Transverse colon (tissue), 4 donors: ENCODE measurements around the gene OMP. TPM values are rescaled to one million over a fixed set of nuclear protein-coding genes. Genes with fewer than 3 reads are reported as not detected.

Experiments used
- DNase-seq: peaks from one replicate; pipeline ENCODE4 v3.0.0-alpha.2; 2019
- H3K27ac ChIP-seq, 4 donors: fragments of 200-600 bp; sonication (generic); 2 replicates each; pipeline ENCODE4 v1.5.1; 2016 to 2018; ENCODE audit warnings: inconsistent platforms in 4 of 4
- H3K27me3 ChIP-seq: fragments of 200-600 bp; sonication (generic); 2 replicates; pipeline ENCODE4 v1.5.1; 2017; ENCODE audit warnings: inconsistent platforms
- H3K36me3 ChIP-seq, 4 donors: fragments of 200-600 bp; sonication (generic); 2 replicates each; pipeline ENCODE4 v1.5.1; 2017 to 2019; ENCODE audit warnings: inconsistent platforms in 4 of 4
- H3K4me1 ChIP-seq, 4 donors: fragments of 200-600 bp; sonication (generic); 2 replicates each; pipeline ENCODE4 v1.5.1; 2017 to 2020; ENCODE audit warnings: inconsistent platforms in 4 of 4
- H3K4me3 ChIP-seq, 4 donors: fragments of 200-600 bp; sonication (generic); 1 replicate in 1 of 4; 2 replicates in 3 of 4; pipeline versions ENCODE4 v1.5.1 to v1.6.1; 2017 to 2019; ENCODE audit warnings: inconsistent platforms in 4 of 4
- H3K9me3 ChIP-seq, 2 donors: fragments of 200-600 bp; sonication (generic); 2 replicates each; pipeline ENCODE4 v1.5.1; 2017 to 2019; ENCODE audit warnings: inconsistent platforms in 2 of 2
- EP300 ChIP-seq: sonication (generic); formaldehyde crosslinking; IDR thresholded peaks from one replicate; pipeline ENCODE4 v1.6.1; 2017; ENCODE audit warnings: antibody characterized with exemption, low read depth
- POLR2A ChIP-seq: fragments of 450-650 bp; IDR thresholded peaks from one replicate; pipeline ENCODE4 v1.6.1; 2016; ENCODE audit warnings: antibody characterized with exemption, mild to moderate bottlenecking, moderate library complexity
- POLR2AphosphoS5 ChIP-seq, 3 donors: sonication (generic); formaldehyde crosslinking; IDR thresholded peaks; one replicate each; pipeline ENCODE4 v1.6.1; 2016; ENCODE audit warnings: antibody characterized with exemption in 3 of 3
- WGBS, 2 donors: methylation state at CpG; one replicate each; pipeline ENCODE4 v1.1.5; 2018; ENCODE audit warnings: low coverage in 1 of 2; 5-methylcytosine and 5-hydroxymethylcytosine counted together
- in situ Hi-C, 4 donors: fragments of 200-750 bp; cut with MboI; loops; one replicate each; pipeline versions ENCODE4 v1.15.0 to v1.15.1; 2017; ENCODE audit warnings: low sequenced_read_pairs in 3 of 4, low pct_ligation_motif_present in 1 of 4, low pct_unique_long_range_greater_than_20kb in 1 of 4
- intact Hi-C: fragments of 100-400 bp; cut with DNase I; formaldehyde crosslinking; loops from one replicate; pipeline ENCODE4 v1.15.1; 2023; ENCODE audit warnings: low total_unique reads
- total RNA-seq, 4 donors: library from RNA; depleted of rRNA; stranded (reverse); fragments of >200 nt; gene quantifications; one replicate each; pipeline ENCODE4 v1.1.0, GENCODE V29; 2016
- TF ChIP-seq, protein P1 (sequence below), 5 experiments: fragments of 200-600 bp in 3 of 5; fragments of 450-650 bp in 2 of 5; sonication (generic) in 3 of 5; IDR thresholded peaks; 1 replicate in 2 of 5; 2 replicates in 3 of 5; pipeline ENCODE4 v1.5.1; 2016 to 2017; ENCODE audit warnings: antibody characterized with exemption in 5 of 5, inconsistent platforms in 3 of 5, mild to moderate bottlenecking in 2 of 5, moderate library complexity in 1 of 5

OMP gene
- total RNA-seq, 4 donors from 2014 or later, result 16.0 to 126 (median 49.4) TPM

- Histone ChIP-seq H3K27ac (no peak overlapping the region), H3K4me3 (no peak overlapping the region), H3K36me3 (no peaks in the 10 kb centered on the region), H3K27me3 (no peaks in the 10 kb centered on the region), H3K9me3 (no peaks in the 10 kb centered on the region), H3K4me1 (peaks cover 5 to 29% (median 20%) of the 10 kb centered on the region in 4 donors)
- DNase-seq, result no peak
- TF ChIP-seq, protein P1, sequence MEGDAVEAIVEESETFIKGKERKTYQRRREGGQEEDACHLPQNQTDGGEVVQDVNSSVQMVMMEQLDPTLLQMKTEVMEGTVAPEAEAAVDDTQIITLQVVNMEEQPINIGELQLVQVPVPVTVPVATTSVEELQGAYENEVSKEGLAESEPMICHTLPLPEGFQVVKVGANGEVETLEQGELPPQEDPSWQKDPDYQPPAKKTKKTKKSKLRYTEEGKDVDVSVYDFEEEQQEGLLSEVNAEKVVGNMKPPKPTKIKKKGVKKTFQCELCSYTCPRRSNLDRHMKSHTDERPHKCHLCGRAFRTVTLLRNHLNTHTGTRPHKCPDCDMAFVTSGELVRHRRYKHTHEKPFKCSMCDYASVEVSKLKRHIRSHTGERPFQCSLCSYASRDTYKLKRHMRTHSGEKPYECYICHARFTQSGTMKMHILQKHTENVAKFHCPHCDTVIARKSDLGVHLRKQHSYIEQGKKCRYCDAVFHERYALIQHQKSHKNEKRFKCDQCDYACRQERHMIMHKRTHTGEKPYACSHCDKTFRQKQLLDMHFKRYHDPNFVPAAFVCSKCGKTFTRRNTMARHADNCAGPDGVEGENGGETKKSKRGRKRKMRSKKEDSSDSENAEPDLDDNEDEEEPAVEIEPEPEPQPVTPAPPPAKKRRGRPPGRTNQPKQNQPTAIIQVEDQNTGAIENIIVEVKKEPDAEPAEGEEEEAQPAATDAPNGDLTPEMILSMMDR (IDR thresholded peaks at IDR 0.05), result peak in 4 of 5 experiments; percentile 16 to 41 (median 25)
- no peak for TF ChIP-seq POLR2AphosphoS5 (IDR thresholded peaks at IDR 0.05)
- 77 to 86% methylated on average over 2 to 5 of the region's 5 CpGs for WGBS, 2 donors
- intact Hi-C loops (no loop called here), in situ Hi-C loops (no loop called here)
Measured at GRCh38 chr11:77101043-77101537, 1.6 kb upstream of the OMP start.

DNA sequence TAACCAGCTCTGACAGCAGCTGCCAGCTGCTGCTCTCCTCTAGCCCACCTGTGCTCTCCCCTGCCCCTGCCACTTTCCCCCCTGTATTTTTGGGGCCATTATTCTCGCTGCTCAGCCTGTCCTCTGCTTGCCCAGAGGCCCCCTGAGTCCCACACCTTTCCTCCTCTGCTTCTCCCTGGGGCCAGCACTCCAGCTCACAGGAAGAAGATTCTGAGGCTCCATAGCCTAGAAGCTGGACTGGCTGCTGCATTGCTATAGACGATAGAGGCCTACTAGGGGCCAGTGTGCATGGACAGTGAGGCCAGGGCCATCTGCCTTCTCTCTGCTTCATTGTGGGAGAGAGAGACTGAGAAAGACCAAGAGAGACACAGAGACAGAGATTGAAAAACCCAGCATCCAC is 679 bp downstream of the OMP start:
- H3K4me3 ChIP-seq, result no peak overlapping the region
- no peaks in the 10 kb centered on the region for H3K9me3 ChIP-seq
- intact Hi-C loops, result no loop called here
- no peaks in the 10 kb centered on the region for H3K27me3 ChIP-seq
- in situ Hi-C loops, result no loop called here
- WGBS, 2 donors, result 55 to 78% methylated on average over 1 to 2 of the region's 2 CpGs
- DNase-seq, result no peak
- TF ChIP-seq POLR2AphosphoS5 (IDR thresholded peaks at IDR 0.05) (no peak), EP300 (no peak), POLR2A (no peak)
- TF ChIP-seq, protein P1 (IDR thresholded peaks at IDR 0.05), result no peak
- no peak overlapping the region for H3K27ac ChIP-seq
- H3K36me3 ChIP-seq, result no peaks in the 10 kb centered on the region
- peaks cover 14 to 38% (median 32%) of the 10 kb centered on the region in 4 donors for H3K4me1 ChIP-seq

- H3K36me3 ChIP-seq, result no peaks in the 10 kb centered on the region
- H3K27me3 ChIP-seq, result no peaks in the 10 kb centered on the region
- no peaks in the 10 kb centered on the region for H3K9me3 ChIP-seq
- H3K4me1 ChIP-seq, result peaks cover 20 to 47% (median 39%) of the 10 kb centered on the region in 4 donors
- no peak overlapping the region for H3K27ac ChIP-seq
- intact Hi-C loops (no loop called here), in situ Hi-C loops (no loop called here)
- 77% methylated on average over 7 of the region's 8 CpGs; no CpG with 5 or more reads in 1 of the 2 donors for WGBS, 2 donors
- no peak overlapping the region for H3K4me3 ChIP-seq
- TF ChIP-seq POLR2A (no peak), POLR2AphosphoS5 (IDR thresholded peaks at IDR 0.05) (no peak), EP300 (no peak)
- TF ChIP-seq, protein P1 (IDR thresholded peaks at IDR 0.05), result no peak
- DNase-seq, result no peak
Measured at GRCh38 chr11:77104727-77105126, 2.1 kb downstream of the OMP start.

DNA sequence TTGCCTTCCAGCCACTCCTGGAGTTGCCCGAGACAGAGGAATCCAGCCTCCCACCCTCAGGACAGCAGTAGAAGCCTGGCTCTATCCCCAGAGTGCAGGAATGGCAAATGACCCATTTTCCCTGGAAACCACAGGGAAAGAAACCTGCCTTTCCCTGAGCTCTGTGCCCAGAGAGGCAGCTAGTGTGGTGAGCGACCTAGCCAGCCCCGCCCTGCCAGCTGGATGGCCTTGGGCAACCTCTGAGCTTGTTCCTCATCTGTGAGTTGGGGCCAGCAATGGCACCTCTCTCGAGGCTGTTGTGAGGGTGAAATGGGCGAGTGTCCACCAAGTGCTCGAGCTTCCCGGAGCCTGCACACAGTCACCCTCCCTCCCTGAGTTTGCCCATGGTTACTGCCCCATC is 3.7 kb downstream of the OMP start:
- intact Hi-C loops, result no loop called here

More for the DNA sequence above, 3.7 kb downstream of the OMP start:
- Histone ChIP-seq H3K4me1 (peaks cover 20 to 54% (median 40%) of the 10 kb centered on the region in 4 donors), H3K4me3 (no peak overlapping the region), H3K27me3 (no peaks in the 10 kb centered on the region), H3K9me3 (no peaks in the 10 kb centered on the region), H3K27ac (peak overlapping the region; percentile 23 to 41 (median 32)), H3K36me3 (no peaks in the 10 kb centered on the region)
- 44 to 77% methylated on average over 3 to 7 of the region's 7 CpGs for WGBS, 2 donors
- in situ Hi-C loops, result no loop called here
- DNase-seq, result peak; percentile 54
- no peak for TF ChIP-seq POLR2A
- TF ChIP-seq, protein P1 (IDR thresholded peaks at IDR 0.05), result no peak
- TF ChIP-seq EP300, result no peak
- TF ChIP-seq POLR2AphosphoS5 (IDR thresholded peaks at IDR 0.05), result no peak
